K562 (cell line): Measurements from ENCODE around the gene AFM.

Source experiments
- E2F3 ChIP-seq: fragments of 250-450 bp; sonication (Bioruptor Pico); IDR thresholded peaks from 2 replicates; pipeline ENCODE4 v1.4.0; 2020; ENCODE audit warnings: mild to moderate bottlenecking
- EP300 ChIP-seq: IDR thresholded peaks from 2 replicates; pipeline ENCODE4 v1.6.1; 2012; ENCODE audit warnings: low read length, improper control_type of control experiment
- ERF ChIP-seq: fragments of 450-650 bp; formaldehyde crosslinking; IDR thresholded peaks from 2 replicates; pipeline ENCODE4 v1.4.0; 2020; ENCODE audit warnings: mild to moderate bottlenecking, mixed read lengths
- SMC3 ChIP-seq: conservative IDR thresholded peaks from 2 replicates; pipeline ENCODE4 v1.6.1; 2011; ENCODE audit warnings: low read depth, low read length, improper control_type of control experiment; ENCODE audit not compliant: insufficient read depth
- TCF3 ChIP-seq: sonication (generic); formaldehyde crosslinking; IDR thresholded peaks from 2 replicates; pipeline ENCODE4 v1.4.0; 2020; ENCODE audit warnings: mild to moderate bottlenecking, missing genetic modification reagents
- XRCC5 ChIP-seq: fragments of 200-400 bp; formaldehyde crosslinking; IDR thresholded peaks from 2 replicates; pipeline ENCODE4 v1.6.1; 2017; ENCODE audit warnings: low read depth, mild to moderate bottlenecking, low read length
- ZFX ChIP-seq: sonication (generic); formaldehyde crosslinking; IDR thresholded peaks from 2 replicates; pipeline ENCODE4 v1.8.0; 2022; ENCODE audit warnings: mild to moderate bottlenecking, missing genetic modification reagents, moderate library complexity
- TF ChIP-seq, protein P1 (sequence below), 3 experiments: IDR thresholded peaks in 2 of 3; conservative IDR thresholded peaks in 1 of 3; 2 replicates each; pipeline ENCODE4 v1.5.1; 2011 to 2012; ENCODE audit warnings: low read length in 3 of 3, mild to moderate bottlenecking in 3 of 3, control low read depth in 2 of 3, improper control_type of control experiment in 1 of 3, inconsistent platforms in 1 of 3, low read depth in 1 of 3, mixed read lengths in 1 of 3, moderate library complexity in 1 of 3; ENCODE audit not compliant: insufficient read depth in 2 of 3

DNA sequence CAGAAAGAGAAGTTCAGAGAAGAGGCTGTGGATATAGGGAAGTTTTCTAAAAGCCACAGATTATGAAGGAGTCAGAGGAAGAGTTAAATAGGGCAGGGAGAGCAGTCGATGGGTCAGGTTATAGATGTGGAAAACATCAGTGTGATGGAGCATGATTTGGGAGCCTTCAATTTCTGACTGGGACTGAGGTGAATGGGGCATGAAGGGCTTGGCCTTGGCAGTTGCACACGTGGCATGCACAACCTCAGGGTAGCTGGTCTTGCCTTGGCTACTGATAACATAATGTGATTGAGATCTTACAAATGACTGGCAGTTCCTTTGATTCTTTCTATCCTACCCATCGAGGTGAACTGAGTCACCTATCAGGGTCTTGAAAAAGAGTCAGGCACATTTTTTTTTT, 59.7 kb downstream of the AFM start:
- TF ChIP-seq TCF3 (CRISPR knock-in tag) (no peak), ERF (CRISPR knock-in tag) (no peak), XRCC5 (no peak), EP300 (no peak), ZFX (CRISPR knock-in tag) (no peak), SMC3 (no peak), E2F3 (CRISPR knock-in tag) (no peak)
- TF ChIP-seq, protein P1, sequence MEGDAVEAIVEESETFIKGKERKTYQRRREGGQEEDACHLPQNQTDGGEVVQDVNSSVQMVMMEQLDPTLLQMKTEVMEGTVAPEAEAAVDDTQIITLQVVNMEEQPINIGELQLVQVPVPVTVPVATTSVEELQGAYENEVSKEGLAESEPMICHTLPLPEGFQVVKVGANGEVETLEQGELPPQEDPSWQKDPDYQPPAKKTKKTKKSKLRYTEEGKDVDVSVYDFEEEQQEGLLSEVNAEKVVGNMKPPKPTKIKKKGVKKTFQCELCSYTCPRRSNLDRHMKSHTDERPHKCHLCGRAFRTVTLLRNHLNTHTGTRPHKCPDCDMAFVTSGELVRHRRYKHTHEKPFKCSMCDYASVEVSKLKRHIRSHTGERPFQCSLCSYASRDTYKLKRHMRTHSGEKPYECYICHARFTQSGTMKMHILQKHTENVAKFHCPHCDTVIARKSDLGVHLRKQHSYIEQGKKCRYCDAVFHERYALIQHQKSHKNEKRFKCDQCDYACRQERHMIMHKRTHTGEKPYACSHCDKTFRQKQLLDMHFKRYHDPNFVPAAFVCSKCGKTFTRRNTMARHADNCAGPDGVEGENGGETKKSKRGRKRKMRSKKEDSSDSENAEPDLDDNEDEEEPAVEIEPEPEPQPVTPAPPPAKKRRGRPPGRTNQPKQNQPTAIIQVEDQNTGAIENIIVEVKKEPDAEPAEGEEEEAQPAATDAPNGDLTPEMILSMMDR (IDR thresholded peaks at IDR 0.05 in 2 of 3, conservative IDR thresholded peaks at IDR 0.05 in 1 of 3; ENCODE audit: insufficient read depth in 2 of 3, low read depth in 1 of 3, low read length in 3 of 3), result no peak
